Sciatic nerve (tissue), 2 donors: Measurements from ENCODE around the gene ADAM29. TPM values are rescaled to one million over a fixed set of nuclear protein-coding genes. Genes with fewer than 3 reads are reported as not detected.
"Not testable (repeated sequence)": the region's sequence is repeated elsewhere in the genome, so short reads cannot be mapped to it uniquely, and the experiment has no call there.

Source experiments
- ATAC-seq: fragments of 200-7000 bp; cut with Tn5 transposase; one replicate; pipeline ENCODE4 v1.9.1; 2020; ENCODE audit warnings: mild to moderate bottlenecking, moderate library complexity
- DNase-seq: peaks from one replicate; pipeline ENCODE4 v3.0.0-alpha.2; 2020; ENCODE audit warnings: low spot score
- intact Hi-C: fragments of 100-400 bp; cut with DNase I; formaldehyde crosslinking; loops from one replicate; pipeline ENCODE4 v1.14.2; 2022
- total RNA-seq: library from RNA; stranded (reverse); fragmentation: NEBNext Ultra II Directional; extraction: Animal tissue kit (Norgen Biotek cat#: 25700); gene quantifications from one replicate; pipeline ENCODE4 v1.2.1, GENCODE V29; 2021
- donor health status: DM: no; HTN: no; CAD: no.
- donor health status: DM: no; HTN: no; CAD: no.

The ADAM29 gene
- total RNA-seq, 1 donor from 2014 or later, result not detected

DNA sequence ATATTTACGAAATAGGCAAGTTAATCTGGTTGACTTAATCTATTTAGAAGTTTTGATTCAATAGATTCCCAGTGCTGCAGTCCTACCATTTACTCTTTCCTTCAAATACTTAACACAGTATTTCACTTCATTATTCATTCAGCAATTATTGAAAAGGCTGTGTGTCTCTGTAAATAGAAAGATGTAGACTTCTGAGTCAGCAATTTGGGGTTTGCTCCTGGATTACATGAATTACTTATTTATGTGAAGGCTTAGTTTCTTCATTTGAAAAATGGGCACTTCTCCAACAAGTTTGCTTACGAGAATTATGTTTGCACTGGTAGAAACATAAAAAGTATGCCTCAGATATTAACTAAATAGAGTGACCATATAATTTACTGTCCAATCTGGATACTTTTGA is 17.4 kb downstream of the ADAM29 start:
- ATAC-seq (no peak), DNase-seq (no peak)
- intact Hi-C loops, result no loop called here

DNA sequence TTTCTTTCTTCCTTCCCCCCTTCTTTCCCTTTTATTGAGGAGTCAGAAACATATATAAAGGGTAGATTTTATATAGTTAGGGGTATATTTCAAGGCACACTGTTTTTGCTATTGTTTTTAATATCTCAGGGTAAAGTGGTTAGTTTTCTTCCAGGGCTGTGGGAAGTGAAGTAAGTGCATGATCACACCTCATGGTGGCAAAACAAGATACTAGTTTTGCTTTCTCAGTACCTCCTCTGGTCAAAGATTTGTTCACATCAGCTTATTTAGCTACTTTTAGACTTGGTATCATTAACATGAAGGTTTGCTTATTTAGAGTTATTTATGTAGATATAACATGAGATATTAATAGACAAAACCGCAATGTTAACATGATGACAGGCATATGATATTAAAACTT is 21.8 kb downstream of the ADAM29 start:
- DNase-seq, result no peak
- intact Hi-C loops, result no loop called here
- no peak for ATAC-seq

GRCh38 chr4:174946246-174946645 is 28.1 kb downstream of the ADAM29 start:
- DNase-seq (no peak), ATAC-seq (no peak)
- intact Hi-C loops, result no loop called here

DNA sequence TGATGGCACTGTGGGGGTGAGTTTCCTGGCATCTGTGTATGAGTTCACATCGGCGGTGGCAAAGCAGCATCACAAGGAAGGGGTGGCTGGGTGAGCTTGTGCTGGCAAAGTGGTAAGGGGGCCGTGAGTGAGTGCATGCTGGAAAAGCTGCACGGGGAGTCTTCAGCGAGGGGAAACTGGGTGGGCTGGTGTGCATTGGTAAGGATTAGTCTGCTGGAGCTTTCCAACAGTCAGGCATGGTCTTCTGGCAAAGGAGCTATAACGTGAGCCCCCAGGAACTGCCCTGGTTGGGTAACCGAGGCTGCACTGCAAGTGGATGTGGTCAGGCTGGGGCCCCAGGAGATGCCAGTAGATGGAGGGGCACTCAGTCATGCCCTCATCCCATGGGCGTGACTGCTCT is 30.7 kb downstream of the ADAM29 start:
- intact Hi-C loops, result no loop called here
- ATAC-seq, result no peak
- DNase-seq, result no peak

GRCh38 chr4:174972911-174973310 is 54.8 kb downstream of the ADAM29 start:
- intact Hi-C loops, result no loop called here
- no peak for DNase-seq
- no peak for ATAC-seq

- no peak for ATAC-seq
- DNase-seq, result no peak
- intact Hi-C loops, result no loop called here
These were observed 55.2 kb downstream of the ADAM29 start for GRCh38 chr4:174973336-174973735.

DNA sequence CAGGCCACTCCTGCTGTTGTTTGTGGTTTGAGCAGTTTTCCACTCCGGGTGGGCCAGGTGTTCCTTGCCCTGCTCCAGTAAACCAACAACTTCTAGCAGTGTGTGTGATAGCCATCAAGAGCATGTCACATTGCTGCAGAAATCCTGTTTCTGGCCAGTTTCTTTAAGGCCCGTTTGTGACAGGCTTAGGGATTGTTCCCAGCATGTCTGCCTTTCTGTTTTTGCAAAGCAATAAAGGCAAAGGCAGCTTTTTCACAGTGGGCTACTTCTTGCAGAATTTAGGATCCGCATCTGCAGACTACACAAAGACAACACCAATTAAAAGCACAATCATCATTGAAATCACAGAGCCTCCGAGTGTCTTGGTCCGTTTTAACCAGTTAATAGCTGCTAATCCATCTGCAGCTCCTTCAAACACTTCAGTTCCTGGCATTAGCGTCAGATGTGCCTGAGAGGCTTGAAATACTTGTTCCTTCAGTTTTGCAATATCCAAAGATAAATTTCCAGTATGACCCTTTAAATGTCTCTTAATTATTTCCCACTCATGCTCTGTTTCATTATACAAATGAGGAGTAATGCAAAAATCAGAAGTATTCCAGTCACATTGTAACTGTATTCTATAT is 65.1 kb downstream of the ADAM29 start:
- no peak for ATAC-seq

GRCh38 chr4:174983870-174984269 is 65.7 kb downstream of the ADAM29 start:
- DNase-seq, ATAC-seq, intact Hi-C loops: not testable (repeated sequence)

More for the DNA sequence above, 65.1 kb downstream of the ADAM29 start:
- intact Hi-C loops, result no loop called here
- DNase-seq, result no peak

- intact Hi-C loops, result loop anchor here (2.0 kb wide), 1 partner anchor 25 kb away; no protein-coding TSS in a partner anchor
- ATAC-seq (no peak), DNase-seq (no peak)
These were observed 71.6 kb downstream of the ADAM29 start for GRCh38 chr4:174989791-174990190.

GRCh38 chr4:174993916-174994315 is 75.8 kb downstream of the ADAM29 start:
- DNase-seq (no peak), ATAC-seq (no peak)
- intact Hi-C loops, result no loop called here

GRCh38 chr4:174996079-174996478 is 77.9 kb downstream of the ADAM29 start:
- intact Hi-C loops, result no loop called here

DNA sequence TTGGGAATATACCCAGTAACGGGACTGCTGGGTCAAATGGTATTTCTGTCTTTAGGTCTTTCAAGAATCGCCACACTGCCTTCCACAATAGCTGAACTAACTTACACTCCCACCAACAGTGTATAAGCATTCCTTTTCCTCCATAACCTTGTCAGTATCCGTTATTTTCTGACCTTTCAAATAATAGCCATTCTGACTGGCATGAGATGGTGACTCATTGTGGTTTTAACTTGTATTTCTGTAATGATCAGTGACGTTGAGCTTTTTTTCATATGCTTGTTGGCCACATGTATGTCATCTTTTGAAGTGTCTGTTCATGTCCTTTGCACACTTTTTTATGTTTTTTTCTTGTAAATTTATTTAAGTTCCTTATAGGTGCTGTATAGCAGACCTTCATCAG is 81.2 kb downstream of the ADAM29 start:
- DNase-seq (no peak), ATAC-seq (no peak)
- intact Hi-C loops, result no loop called here

More at GRCh38 chr4:174996079-174996478, 77.9 kb downstream of the ADAM29 start:
- DNase-seq (no peak), ATAC-seq (no peak)

DNA sequence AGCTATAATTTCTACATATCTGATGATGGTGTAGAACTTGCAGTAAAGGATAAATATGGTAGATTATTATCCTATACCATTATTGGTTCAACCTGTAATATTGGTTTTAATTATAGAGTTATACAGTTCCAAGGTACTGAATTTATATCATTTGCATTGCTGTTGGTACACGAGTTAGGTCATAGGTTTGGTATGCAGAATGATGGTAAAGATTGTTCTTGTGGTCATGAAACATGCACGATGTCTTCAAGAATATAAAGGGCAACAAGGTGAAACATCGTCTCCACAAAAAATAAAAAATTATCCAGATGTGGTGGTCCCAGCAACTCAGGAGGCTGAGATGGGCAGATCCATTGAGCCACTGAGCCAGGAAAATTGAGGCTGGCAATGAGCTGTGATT is 99.6 kb downstream of the ADAM29 start:
- DNase-seq (no peak), ATAC-seq (no peak)
- intact Hi-C loops, result no loop called here

DNA sequence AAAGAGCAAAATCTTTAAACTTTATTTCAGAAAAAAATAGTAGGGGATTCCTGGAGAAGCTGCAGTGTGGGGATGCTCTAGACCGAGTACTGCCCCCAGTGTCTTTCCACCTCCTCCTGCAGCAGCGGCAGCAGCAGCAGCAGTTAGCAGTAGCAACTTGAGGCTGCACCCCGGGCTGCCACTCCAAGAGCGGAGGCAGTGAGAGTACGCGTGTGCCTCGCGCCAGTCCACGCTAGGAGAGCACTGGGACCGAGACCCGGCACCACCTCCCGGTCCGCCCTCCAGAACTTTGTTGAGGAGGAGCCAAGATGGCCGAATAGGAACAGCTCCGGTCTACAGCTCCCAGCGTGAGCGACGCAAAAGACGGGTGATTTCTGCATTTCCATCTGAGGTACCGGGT is 101.3 kb downstream of the ADAM29 start:
- DNase-seq, ATAC-seq, intact Hi-C loops: not testable (repeated sequence)

Other genes with a start within 250 kb of the ADAM29 start
- not detected for gene GLRA3, start 89.1 kb upstream of the ADAM29 start, total RNA-seq